ENCODE measurements around the gene FAM117B.
"Not testable (repeated sequence)": the region's sequence is repeated elsewhere in the genome, so short reads cannot be mapped to it uniquely, and the experiment has no call there.

FAM117B gene

GRCh38 chr2:202639231-202639630 lies 4.5 kb downstream of the FAM117B start:
- no peak for DNase-seq

- DNase-seq, result no peak
Measured at GRCh38 chr2:202642567-202642966, 7.8 kb downstream of the FAM117B start.

GRCh38 chr2:202643012-202643858 lies 8.5 kb downstream of the FAM117B start:
- DNase-seq, result no peak

- no peak for DNase-seq
Measured at GRCh38 chr2:202652119-202652518, 17.4 kb downstream of the FAM117B start.

GRCh38 chr2:202653890-202654289 lies 19.1 kb downstream of the FAM117B start:
- DNase-seq, result no peak

- no peak for DNase-seq
Measured at GRCh38 chr2:202657876-202658275, 23.1 kb downstream of the FAM117B start.

GRCh38 chr2:202660796-202661195 lies 26.0 kb downstream of the FAM117B start:
- DNase-seq, result no peak

- DNase-seq, result no peak
Measured at GRCh38 chr2:202669841-202670240, 35.1 kb downstream of the FAM117B start.

GRCh38 chr2:202671317-202672035 lies 36.7 kb downstream of the FAM117B start:
- DNase-seq, result no peak

GRCh38 chr2:202675097-202675496 lies 40.3 kb downstream of the FAM117B start:
- not testable (repeated sequence) for DNase-seq

GRCh38 chr2:202679980-202680379 lies 45.2 kb downstream of the FAM117B start:
- no peak for DNase-seq

GRCh38 chr2:202680512-202680911 lies 45.7 kb downstream of the FAM117B start:
- DNase-seq, result no peak

- no peak for DNase-seq
Measured at GRCh38 chr2:202681688-202682205, 47.0 kb downstream of the FAM117B start.

GRCh38 chr2:202682274-202682673 lies 47.5 kb downstream of the FAM117B start:
- DNase-seq, result no peak

GRCh38 chr2:202687276-202687675 lies 52.5 kb downstream of the FAM117B start:
- DNase-seq, result no peak

GRCh38 chr2:202689459-202689858 lies 54.7 kb downstream of the FAM117B start:
- DNase-seq, result no peak

GRCh38 chr2:202689898-202690297 lies 55.1 kb downstream of the FAM117B start:
- no peak for DNase-seq

GRCh38 chr2:202690321-202690900 lies 55.6 kb downstream of the FAM117B start:
- no peak for DNase-seq

GRCh38 chr2:202693503-202693902 lies 58.7 kb downstream of the FAM117B start:
- DNase-seq, result no peak

GRCh38 chr2:202695166-202695565 lies 60.4 kb downstream of the FAM117B start:
- no peak for DNase-seq

- no peak for DNase-seq
Measured at GRCh38 chr2:202700075-202700901, 65.5 kb downstream of the FAM117B start.

- no peak for DNase-seq
Measured at GRCh38 chr2:202703091-202703490, 68.3 kb downstream of the FAM117B start.

GRCh38 chr2:202704248-202704647 lies 69.5 kb downstream of the FAM117B start:
- DNase-seq, result no peak

Data from GF-D8 (cell line).